GM11168 (cell line): Measurements from ENCODE around the gene TNNI2.
"Not testable (repeated sequence)": the region's sequence is repeated elsewhere in the genome, so short reads cannot be mapped to it uniquely, and the experiment has no call there.

Experiments
- in situ Hi-C: fragments of 300-500 bp; cut with MboI; formaldehyde crosslinking; loops from one replicate; pipeline ENCODE4 v1.12.0; 2022; ENCODE audit warnings: low sequenced_read_pairs; ENCODE audit not compliant: unreplicated experiment

The TNNI2 gene

GRCh38 chr11:1838426-1839144, at the start of gene TNNI2:
TNNI2 (plus strand) TSS chr11:1838981; CDS start chr11:1839697, 716 bp downstream.
- in situ Hi-C loops: no loop called here

GRCh38 chr11:1791912-1792311, 46.9 kb upstream of the TNNI2 start:
- in situ Hi-C loops: no loop called here

GRCh38 chr11:1792461-1792860, 46.3 kb upstream of the TNNI2 start:
- in situ Hi-C loops: no loop called here

GRCh38 chr11:1793081-1793480, 45.7 kb upstream of the TNNI2 start:
- in situ Hi-C loops: no loop called here

- in situ Hi-C loops: no loop called here
Measured at GRCh38 chr11:1796413-1797011, 42.3 kb upstream of the TNNI2 start.

GRCh38 chr11:1797391-1798125, 41.2 kb upstream of the TNNI2 start:
- in situ Hi-C loops: no loop called here

- in situ Hi-C loops: no loop called here
Measured at GRCh38 chr11:1803246-1803645, 35.5 kb upstream of the TNNI2 start.

- in situ Hi-C loops: not testable (repeated sequence)
Measured at GRCh38 chr11:1803835-1804519, 34.8 kb upstream of the TNNI2 start.

GRCh38 chr11:1805525-1805924, 33.3 kb upstream of the TNNI2 start:
- in situ Hi-C loops: no loop called here

GRCh38 chr11:1807264-1807995, 31.4 kb upstream of the TNNI2 start:
- in situ Hi-C loops: no loop called here

GRCh38 chr11:1810761-1811160, 28.0 kb upstream of the TNNI2 start:
- in situ Hi-C loops: loop anchor here (5.0 kb wide), 1 partner anchor 108 kb away; no protein-coding TSS in a partner anchor

- in situ Hi-C loops: loop anchor here (5.0 kb wide), 1 partner anchor 110 kb away; no protein-coding TSS in a partner anchor
Measured at GRCh38 chr11:1812274-1812673, 26.5 kb upstream of the TNNI2 start.

GRCh38 chr11:1812801-1813200, 26.0 kb upstream of the TNNI2 start:
- in situ Hi-C loops: loop anchor here (5.0 kb wide), 1 partner anchor 110 kb away; no protein-coding TSS in a partner anchor

GRCh38 chr11:1813356-1813755, 25.4 kb upstream of the TNNI2 start:
- in situ Hi-C loops: loop anchor here (5.0 kb wide), 1 partner anchor 111 kb away; no protein-coding TSS in a partner anchor

- in situ Hi-C loops: loop anchor here (5.0 kb wide), 1 partner anchor 112 kb away; no protein-coding TSS in a partner anchor
Measured at GRCh38 chr11:1814691-1815090, 24.1 kb upstream of the TNNI2 start.

- in situ Hi-C loops: no loop called here
Measured at GRCh38 chr11:1815311-1815710, 23.5 kb upstream of the TNNI2 start.

- in situ Hi-C loops: no loop called here
Measured at GRCh38 chr11:1815751-1816150, 23.0 kb upstream of the TNNI2 start.

- in situ Hi-C loops: no loop called here
Measured at GRCh38 chr11:1817000-1817399, 21.8 kb upstream of the TNNI2 start.

GRCh38 chr11:1817511-1817910, 21.3 kb upstream of the TNNI2 start:
- in situ Hi-C loops: no loop called here

GRCh38 chr11:1819074-1819473, 19.7 kb upstream of the TNNI2 start:
- in situ Hi-C loops: no loop called here
